Brain microvascular endothelial cell (primary cell): Measurements from ENCODE around the gene PROSER2.

Experiments
- DNase-seq: peaks from one replicate; pipeline ENCODE4 v3.0.0-alpha.2; 2020
- H3K27ac ChIP-seq: fragments of 250-450 bp; sonication (Bioruptor Pico); 2 replicates; pipeline ENCODE4 v1.5.1; 2020; ENCODE audit warnings: mild to moderate bottlenecking, moderate library complexity
- H3K27me3 ChIP-seq: fragments of 250-450 bp; sonication (Bioruptor Pico); replicated peaks from 2 replicates; pipeline ENCODE4 v1.5.1; 2020; ENCODE audit warnings: mild to moderate bottlenecking
- H3K36me3 ChIP-seq: fragments of 250-450 bp; sonication (Bioruptor Pico); replicated peaks from 2 replicates; pipeline ENCODE4 v1.5.1; 2020; ENCODE audit warnings: mild to moderate bottlenecking
- H3K4me3 ChIP-seq: 2 replicates; pipeline ENCODE4 v1.5.1; 2011; ENCODE audit warnings: low read depth, mild to moderate bottlenecking, control low read depth, low read length, moderate library complexity
- in situ Hi-C: cut with HindIII; loops from 2 replicates; pipeline ENCODE4 v1.10.0; 2017; ENCODE audit warnings: low sequenced_read_pairs, low pct_ligation_motif_present
- TF ChIP-seq, protein P1 (sequence below): IDR thresholded peaks from 2 replicates; pipeline ENCODE4 v1.5.1; 2011; ENCODE audit warnings: low read depth, mild to moderate bottlenecking, moderate library complexity, low read length, control low read depth, inconsistent platforms; ENCODE audit errors: missing control alignments

Gene PROSER2

DNA sequence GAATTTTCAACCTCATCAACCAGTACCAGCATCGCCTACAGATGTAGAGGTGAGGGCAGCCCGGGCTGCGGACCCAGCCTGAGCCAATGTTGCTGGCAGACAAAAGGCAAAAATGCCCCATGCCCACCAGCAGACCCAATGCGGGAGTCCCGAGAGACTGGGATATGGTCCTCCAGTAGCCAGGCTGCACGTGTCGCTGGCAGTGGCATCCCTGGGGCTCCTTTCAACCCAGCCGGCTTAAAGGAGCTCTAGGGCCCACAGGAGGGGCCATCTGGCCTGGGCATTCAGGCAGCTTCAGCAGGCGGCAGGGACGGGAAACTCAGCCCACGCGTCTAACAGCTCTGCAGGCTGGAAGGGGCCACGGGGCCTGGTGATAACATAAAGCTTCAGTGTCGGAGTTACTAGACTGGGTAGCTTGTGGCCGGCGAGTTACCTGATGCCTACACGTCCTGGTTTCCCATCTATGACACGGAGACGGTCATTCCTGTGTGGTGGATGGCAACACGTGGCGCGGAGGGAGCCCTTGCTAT is 70.7 kb downstream of the PROSER2 start:
- in situ Hi-C loops, result no loop called here
- H3K4me3 ChIP-seq, result no peak overlapping the region
- H3K27ac ChIP-seq, result no peak overlapping the region
- no peak for DNase-seq
- TF ChIP-seq, protein P1, sequence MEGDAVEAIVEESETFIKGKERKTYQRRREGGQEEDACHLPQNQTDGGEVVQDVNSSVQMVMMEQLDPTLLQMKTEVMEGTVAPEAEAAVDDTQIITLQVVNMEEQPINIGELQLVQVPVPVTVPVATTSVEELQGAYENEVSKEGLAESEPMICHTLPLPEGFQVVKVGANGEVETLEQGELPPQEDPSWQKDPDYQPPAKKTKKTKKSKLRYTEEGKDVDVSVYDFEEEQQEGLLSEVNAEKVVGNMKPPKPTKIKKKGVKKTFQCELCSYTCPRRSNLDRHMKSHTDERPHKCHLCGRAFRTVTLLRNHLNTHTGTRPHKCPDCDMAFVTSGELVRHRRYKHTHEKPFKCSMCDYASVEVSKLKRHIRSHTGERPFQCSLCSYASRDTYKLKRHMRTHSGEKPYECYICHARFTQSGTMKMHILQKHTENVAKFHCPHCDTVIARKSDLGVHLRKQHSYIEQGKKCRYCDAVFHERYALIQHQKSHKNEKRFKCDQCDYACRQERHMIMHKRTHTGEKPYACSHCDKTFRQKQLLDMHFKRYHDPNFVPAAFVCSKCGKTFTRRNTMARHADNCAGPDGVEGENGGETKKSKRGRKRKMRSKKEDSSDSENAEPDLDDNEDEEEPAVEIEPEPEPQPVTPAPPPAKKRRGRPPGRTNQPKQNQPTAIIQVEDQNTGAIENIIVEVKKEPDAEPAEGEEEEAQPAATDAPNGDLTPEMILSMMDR, result no peak
- no peaks in the 10 kb centered on the region for H3K27me3 ChIP-seq
- no peaks in the 10 kb centered on the region for H3K36me3 ChIP-seq

DNA sequence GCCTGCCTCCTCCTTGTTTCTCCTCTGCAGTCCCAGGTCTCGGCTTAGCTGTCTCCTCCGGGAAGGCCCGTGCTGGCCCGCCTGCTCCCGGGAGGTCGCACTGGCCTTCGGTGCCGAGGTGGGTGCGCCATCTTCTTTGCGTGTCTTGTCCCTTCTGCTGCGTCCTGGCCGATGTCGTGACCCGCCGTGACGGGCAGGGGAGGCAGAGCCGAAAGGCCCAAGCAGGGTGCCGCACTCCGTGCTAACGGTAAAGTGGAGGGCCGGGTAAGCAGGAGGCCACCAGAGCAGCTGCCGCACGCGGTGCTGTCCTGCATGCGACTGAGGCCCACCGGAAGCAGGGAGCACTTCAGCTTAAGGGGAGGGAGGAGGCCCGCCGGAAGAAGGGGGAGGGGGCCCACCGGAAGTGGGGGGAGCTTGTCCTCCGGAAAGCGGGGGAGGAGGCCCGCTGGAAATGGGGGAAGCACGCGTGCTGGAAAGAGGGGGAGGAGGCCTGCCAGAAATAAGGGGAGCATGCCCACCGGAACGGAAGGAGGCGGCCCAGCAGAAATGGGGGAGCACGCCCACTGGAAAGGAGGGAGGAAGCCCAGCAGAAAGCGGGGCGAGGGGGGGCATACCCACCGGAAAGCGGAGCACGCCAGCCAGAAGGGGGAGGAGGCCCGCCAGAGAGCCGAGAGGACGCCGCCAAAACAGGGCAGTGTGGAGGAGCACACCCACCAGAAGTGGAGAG is 71.4 kb downstream of the PROSER2 start:
- no peak overlapping the region for H3K27ac ChIP-seq
- no peak for DNase-seq
- TF ChIP-seq, protein P1, result no peak
- H3K36me3 ChIP-seq, result no peaks in the 10 kb centered on the region
- no peaks in the 10 kb centered on the region for H3K27me3 ChIP-seq
- no peak overlapping the region for H3K4me3 ChIP-seq
- in situ Hi-C loops, result no loop called here

- Histone ChIP-seq H3K27ac (no peak overlapping the region), H3K36me3 (no peaks in the 10 kb centered on the region), H3K4me3 (no peak overlapping the region), H3K27me3 (no peaks in the 10 kb centered on the region)
- TF ChIP-seq, protein P1, result no peak
- in situ Hi-C loops, result no loop called here
- DNase-seq, result no peak
Observed at GRCh38 chr10:11895108-11895466, 71.9 kb downstream of the PROSER2 start.

- Histone ChIP-seq H3K4me3 (no peak overlapping the region), H3K36me3 (no peaks in the 10 kb centered on the region), H3K27me3 (no peaks in the 10 kb centered on the region), H3K27ac (no peak overlapping the region)
- in situ Hi-C loops, result no loop called here
- TF ChIP-seq, protein P1, result no peak
- DNase-seq, result no peak
Observed at GRCh38 chr10:11895598-11895997, 72.4 kb downstream of the PROSER2 start.

DNA sequence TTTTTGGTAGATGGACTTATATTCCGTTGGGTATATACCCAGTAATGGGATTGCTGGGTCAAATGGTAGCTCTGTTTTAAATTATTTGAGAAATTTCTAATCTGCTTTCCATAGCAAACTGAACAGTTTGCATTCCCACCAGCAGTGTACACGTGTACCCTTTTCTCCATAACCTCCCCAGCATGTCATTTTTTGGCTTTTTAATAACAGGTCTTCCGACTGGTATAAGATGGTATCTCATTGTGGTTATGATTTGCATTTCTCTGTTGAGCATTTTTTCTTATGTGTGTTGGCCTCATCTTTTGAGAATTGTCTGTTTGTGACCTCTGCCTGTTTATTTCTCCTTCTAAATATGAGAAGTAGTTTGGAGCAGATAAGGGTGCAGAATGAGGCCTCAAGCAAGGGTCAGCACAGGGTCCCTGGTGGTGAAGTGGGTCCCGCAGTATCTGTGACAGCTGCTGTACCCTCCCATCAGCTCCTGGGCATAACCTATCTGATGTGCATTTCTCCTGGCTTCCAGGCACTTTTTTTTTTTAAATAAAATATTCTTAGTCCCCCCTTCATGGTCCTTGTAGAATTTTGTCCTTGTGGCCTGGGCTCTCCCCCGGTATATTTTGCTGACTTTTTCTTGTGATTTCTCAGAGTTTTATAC is 73.5 kb downstream of the PROSER2 start:
- TF ChIP-seq, protein P1, result no peak
- no peaks in the 10 kb centered on the region for H3K27me3 ChIP-seq
- H3K4me3 ChIP-seq, result no peak overlapping the region
- H3K36me3 ChIP-seq, result no peaks in the 10 kb centered on the region
- DNase-seq, result no peak
- in situ Hi-C loops, result no loop called here
- no peak overlapping the region for H3K27ac ChIP-seq

GRCh38 chr10:11898033-11898371 is 74.8 kb downstream of the PROSER2 start:
- Histone ChIP-seq H3K4me3 (no peak overlapping the region), H3K27me3 (no peaks in the 10 kb centered on the region), H3K36me3 (no peaks in the 10 kb centered on the region), H3K27ac (no peak overlapping the region)
- TF ChIP-seq, protein P1, result no peak
- DNase-seq, result no peak
- in situ Hi-C loops, result no loop called here
